ENCODE data around the gene RCL1.

The RCL1 gene

DNA sequence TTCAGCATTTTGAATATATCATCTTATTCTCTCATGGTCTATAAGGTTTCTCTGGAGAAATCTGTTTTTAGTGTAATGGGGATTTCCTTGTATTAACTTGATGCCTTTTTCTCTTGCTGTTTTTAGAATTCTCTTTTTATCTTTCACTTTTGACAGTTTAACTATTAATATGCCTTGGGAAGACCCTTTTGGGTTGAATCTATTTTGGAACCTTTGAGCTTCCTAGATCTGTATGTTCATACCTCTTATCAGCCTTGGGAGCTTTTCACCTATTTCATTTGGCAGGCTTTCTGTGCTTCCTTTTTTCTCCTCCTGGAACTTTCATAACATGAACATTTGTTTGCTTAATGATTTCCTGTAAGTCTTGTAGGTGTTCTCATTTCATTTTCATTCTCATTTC, 22.2 kb downstream of the RCL1 start:
- no peak for DNase-seq

DNA sequence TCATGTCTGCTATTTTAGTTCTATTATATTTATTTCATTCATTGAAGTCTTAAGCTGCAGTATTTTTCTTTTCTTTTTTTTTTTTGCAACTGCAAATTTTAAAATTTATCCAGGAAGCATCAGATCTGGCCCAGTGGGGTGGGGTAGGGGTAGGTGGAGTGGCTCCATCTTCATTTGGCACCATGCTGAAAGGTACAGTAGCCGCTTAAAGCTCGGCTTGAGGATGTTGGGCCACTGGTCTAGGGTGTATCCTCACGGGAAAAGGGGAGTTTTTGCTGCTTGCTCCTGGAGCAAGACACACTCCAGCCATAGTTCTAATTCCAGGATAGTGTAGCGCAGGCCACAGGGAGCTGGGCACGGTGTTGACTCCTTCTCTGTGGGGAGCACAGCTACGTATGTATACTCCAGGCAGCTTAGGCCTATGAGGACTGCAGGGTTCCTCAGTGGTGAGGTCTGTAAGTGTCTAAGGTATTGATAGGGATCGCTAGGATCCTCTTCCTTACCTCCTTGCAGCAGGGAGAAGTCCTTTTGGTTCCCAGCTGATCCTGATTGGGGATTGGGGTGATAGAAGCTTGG, 22.7 kb downstream of the RCL1 start:
- DNase-seq = no peak

DNA sequence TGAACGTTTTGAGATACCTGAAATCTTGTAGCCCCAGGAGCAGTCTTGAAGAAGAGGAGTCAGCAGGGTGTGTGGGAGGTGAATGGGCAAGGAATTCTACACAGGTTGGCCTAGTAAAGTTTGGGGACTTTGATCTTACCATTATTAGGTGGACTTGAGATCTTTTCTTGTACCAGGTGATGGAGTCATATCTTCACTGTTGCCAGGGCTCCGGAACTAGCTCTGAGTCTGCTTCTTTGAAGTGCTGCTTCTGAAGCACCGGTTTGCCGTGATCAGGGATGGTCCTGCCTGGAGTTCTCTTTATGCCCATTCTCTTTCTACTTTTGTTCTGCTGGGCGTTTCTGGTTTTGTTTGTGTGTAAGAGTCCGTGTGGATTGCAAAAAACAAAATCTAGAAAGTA, 27.4 kb downstream of the RCL1 start:
- DNase-seq = no peak

DNA sequence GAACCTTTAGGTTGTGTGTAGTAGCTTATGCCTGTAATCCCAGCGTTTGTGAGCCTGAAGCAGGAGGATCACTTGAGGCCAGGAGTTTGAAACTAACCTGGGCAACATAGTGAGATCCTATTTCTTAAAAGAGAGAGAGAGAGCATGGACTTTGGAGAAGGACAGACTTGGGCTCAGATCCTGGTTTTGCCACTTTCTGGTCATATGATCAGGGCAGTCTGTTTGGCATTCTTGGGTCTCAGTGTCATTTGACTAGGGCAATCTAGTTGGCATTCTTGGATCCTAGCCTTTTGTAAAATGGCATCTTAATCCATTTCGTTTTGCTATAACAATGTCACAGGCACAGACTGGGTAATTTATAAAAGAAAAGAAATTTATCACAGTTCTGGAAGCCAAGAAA, 28.4 kb downstream of the RCL1 start:
- no peak for DNase-seq

DNA sequence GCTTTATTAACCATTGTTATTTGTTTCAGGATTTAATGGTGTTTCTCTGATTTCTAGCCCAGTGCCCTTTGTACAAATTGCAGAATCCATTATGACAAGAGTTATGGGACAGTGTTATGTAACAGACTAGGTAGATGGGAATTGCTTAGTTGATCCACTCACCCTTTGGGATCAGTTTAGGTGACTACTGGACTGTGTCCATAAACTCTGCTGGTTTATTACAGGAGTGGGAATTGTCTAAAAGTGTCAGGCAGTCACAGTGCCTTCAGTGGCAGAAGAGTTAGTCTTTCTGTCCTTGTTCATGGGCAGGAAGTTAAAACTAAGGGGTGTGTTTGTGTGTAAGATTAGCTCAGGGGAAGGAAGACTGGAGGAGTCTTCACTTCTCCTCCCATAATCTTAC, 29.3 kb downstream of the RCL1 start:
- DNase-seq = no peak

DNA sequence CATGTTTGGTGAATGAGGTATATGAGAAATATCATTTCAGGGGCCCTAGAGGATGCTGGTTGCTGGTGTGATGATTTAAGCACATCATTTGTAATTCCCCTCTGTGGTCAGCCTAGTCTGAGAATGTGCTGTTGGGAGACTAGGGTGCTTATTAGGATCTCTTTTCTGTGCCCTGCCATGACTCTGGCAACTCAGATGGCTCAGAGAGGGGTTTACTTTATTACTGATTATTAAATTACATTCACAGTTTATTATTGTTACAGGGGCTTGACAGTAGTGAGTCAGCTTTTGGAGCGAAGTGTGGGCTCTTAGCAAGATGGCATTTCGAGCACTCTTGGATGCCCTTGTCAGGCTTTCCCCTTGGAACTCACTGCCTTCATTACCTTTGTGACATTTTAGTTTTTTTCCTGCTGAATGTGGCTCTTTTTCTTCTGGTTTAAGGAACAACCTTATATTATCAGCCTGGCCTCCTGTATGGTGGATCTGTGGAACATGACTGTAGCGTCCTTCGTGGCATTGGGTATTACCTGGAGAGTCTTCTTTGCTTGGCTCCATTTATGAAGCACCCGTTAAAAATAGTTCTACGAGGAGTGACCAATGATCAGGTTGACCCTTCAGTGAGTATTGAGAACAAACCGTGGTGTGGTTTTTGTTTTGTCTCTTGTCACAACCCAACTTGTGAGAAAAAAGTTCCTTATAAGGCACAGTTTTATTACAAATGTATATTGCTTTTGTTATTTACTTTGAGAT, 33.8 kb downstream of the RCL1 start:
- no peak for DNase-seq

DNA sequence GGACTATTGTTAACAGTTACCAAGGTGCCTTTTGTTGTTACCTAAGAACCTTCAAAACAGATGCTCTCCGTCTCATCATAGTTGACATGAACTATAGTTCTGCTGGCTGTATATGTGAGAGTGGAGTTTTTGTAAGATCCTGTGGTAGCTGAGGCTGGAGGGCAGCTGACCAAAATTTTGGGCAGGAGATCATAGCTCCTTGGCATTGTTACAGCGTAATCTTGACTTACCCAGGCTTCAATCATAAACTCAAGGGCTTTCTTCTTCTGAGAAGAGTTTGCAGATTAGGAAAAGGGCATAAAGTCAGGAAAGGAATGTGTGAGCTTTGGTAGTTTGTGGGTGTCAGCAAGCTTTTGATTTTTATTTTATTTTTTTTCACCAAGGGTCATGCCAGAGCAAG, 34.5 kb downstream of the RCL1 start:
- DNase-seq = peak; percentile 44

DNA sequence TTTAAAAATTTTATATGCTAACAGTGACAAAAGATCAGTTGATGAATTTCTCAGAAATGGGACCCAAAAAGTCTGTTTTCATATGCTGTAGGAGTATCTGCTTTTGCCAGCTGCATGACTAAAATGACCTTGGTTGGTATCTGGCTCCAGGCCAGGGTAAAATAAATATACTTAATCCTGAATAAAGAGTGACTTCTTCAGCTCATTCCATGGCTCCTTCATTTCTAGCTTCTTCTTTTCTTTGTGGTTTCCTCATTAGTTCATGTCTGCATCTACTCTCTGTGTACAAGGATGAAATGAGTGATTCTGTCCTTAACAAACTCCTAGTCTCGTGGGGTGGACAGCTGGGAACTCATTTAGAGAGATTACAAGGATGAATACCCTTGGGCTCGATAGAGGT, 36.0 kb downstream of the RCL1 start:
- DNase-seq = peak; percentile 90

DNA sequence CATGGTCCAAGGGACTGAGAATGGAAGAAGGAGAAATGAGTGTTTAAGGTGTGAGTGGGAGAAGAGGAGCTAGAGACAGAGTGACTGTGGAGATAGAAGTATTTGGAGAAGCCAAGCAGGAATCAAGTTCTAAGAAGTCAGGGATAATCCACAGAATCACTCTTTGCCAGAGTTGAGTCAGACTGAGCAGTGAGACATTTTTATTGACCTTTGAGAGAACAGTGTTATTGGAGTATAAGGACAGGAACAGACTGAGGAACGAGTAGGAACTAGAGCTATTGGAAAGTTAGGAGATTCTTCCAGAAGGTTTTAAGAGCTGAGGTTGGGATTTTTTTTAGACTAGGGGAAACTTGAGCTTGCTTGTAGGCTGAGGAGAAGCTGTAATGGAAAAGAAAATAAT, 37.2 kb downstream of the RCL1 start:
- DNase-seq = no peak

DNA sequence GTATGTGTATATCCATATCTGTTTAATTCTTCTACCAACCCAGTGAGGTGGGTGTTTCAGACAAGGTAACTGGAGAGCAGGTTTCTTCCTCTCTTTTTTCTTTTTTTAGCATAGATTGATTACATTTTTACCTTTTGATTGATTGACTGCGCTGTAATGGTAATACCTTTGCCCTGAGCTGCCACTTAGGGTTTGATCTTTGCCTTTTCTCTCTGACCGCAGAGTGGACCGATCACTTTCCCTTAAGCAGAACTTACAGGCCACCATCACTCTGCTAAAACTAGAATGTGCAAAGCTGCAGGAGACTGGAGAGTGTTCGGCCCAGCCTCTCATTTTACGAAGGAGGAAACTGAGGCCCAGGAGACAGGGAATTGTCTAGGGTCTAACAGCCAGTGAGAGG, 38.0 kb downstream of the RCL1 start:
- no peak for DNase-seq

DNA sequence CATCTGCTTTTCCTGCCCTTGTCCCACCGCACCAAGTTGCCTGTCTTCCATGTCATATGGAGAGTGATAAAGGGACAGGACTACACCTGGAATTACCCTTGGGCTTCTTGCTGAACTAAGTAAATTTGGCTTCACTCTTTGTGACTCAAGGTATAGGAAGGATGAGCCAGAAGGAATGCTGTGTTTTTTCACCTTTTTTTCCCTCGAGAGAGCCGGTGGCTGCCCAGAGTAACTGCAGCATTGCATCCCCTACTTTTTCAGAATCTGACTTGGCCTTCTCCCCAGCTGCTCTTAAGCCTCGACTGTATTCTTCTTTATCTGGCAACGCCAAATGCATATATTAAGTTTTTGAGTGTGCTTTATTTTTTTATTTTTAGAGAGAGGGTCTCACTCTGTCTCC, 38.4 kb downstream of the RCL1 start:
- DNase-seq = no peak

DNA sequence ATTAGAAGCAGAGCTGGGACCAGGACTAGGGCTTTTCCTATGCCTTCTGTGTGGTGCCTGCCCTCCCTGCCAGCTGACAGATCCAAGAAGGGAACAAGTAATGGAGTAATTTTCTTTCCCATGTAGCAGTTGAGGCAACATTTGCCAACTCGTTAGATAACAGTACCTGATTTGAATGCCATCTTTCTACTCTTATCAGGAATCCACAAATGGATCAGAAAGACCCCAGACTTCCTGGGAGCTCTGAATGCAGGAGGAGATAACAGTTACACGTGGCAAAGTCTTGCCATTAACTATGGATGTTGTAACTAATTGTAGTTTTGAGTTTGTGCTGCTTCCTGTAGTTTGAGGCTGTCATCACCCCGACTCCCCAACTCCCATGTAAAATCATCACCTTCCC, 39.2 kb downstream of the RCL1 start:
- peak; percentile 72 for DNase-seq

DNA sequence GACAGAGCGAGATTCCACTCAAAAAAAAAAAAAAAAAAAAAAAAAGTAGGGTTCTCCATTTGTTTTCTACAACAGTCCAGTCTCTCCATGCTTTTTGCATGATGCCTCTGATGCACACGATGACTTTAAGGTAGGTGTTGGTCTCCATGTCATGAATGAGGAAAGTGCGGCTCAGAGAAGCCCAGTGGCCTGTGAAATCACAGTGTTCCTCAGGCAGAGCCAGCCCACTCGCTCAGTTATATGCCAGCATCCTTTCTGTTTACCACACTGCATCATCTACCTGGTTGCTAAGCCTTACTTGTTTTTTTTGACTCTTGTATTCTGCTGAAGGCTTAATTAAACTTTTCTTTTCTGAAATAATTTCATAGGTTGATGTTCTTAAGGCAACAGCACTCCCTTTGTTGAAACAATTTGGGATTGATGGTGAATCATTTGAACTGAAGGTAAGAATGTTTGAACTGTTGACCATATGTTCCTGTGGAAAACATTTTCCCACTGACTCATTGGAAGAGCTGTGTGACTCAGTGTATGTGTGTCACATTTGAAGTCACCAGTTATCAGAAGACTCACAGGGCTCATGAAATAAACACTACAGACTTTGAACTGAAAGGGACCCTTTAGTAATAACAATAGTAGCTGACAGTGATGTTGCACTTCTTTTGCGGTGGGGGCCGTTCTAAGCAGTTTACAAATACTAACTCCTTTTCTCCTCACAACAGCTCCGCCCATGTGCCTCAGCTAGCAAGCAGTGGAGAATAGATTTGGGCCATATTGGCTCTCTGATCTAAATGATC, 40.2 kb downstream of the RCL1 start:
- peak; percentile 52 for DNase-seq

DNA sequence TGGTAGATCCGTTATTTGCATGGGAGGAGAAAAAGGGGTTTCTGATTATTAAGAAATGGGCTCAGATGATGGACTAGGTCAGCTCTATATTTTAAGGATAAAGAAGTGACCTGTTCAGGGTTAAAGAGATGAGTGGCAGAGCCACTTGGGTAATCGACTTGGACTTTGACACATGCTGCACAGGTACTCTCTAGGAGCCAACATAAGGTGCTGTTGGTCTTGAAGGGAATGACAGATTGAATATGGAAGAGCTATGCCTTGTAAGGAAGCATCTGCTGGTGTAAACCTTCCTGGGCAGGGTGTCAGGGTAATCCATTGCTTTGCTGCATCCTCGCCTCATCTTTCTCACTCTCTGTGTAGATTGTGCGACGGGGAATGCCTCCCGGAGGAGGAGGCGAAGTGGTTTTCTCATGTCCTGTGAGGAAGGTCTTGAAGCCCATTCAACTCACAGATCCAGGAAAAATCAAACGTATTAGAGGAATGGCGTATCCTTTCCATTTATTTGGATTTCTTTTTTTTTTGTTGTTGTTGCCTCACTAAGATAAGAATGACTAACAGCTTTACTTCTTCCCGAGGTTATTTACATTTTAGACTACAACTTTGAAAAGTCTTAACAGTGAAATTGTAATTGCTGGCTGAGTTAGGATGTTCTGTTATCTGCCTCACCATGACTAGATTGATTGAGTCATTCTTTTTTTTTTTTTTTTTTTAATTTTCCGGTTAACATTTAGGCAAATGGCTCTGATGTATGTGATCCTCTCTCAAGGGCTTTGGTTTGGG, 41.2 kb downstream of the RCL1 start:
- no peak for DNase-seq

DNA sequence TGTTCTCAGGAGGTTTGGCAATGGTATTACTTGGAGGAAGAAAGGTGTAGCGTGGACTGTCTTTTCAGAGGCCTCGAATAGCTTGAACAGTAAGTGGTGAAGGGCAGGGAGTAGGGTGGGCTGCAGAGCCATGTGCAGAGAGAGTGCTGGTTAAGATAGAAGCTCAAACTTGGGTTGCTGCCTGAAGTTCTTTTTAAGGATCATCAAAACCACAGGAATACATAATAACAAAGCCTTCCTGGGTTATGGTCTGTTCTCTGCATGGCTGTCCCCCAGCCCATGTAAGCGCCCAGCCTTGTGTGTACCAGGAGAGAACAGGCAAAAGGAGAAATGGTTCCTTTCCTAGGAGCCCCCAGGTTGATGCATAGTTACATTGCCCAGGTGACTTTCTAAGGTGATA, 43.9 kb downstream of the RCL1 start:
- DNase-seq = no peak

DNA sequence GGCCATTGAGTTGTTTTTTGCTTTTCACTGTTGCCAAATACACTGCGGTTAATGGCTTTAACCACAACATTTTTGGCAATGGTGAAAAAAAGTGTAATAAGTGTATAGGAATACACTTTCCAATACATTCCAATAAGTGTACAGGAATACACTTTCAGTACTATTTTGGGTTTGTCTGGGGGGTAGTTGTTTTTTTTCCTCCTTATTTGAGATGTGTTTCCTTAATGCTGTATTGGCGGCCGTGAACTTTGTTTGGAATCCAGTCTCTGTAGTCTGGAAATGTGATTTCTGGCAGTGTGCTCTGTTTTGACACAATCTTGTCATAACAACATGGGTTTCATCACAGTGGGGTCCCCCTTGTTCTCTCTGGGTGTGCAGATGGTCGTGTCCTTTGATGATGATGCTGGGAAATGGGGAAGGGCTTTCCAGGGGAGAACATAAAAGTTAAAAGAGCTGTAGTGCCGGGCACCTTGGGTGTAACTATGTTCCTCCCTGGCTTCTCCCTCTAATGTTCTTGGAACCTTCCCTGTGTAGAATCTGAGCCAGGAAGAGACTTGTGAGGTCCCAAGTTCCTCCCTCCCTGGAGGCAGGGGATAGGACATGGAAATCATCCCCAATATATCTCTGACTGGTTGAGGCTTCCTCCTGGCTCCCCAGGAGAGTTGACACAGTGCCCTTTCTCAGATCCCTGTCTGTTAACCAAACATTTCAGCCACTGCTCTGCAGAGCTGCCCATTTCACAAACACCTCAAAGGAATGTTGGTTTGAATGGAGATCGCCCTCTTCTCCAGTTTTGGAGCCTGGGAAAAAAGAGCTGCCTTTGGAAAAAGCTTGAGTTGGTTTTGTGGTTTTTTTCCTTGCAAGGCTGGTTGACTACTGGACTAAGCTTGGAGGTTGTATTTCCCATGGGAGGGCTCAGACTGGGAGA, 44.8 kb downstream of the RCL1 start:
- no peak for DNase-seq

DNA sequence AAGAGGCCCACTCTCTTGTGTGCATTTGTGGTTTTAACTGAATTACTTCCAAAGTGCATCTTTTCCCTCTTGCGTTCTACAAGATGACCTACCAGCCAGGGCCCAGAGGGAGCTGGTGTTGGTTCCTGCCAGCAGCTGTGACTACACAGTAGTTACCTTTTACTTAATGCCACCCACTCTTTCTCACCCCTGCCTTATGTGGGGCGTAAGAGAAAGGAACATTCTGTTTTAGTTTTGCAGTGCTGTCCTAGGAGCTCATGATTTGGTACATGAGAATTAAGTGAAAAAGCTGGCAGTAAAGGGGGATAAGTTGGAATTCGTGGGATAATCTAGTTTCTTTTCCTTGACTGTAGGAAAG, 45.4 kb downstream of the RCL1 start:
- DNase-seq = no peak

DNA sequence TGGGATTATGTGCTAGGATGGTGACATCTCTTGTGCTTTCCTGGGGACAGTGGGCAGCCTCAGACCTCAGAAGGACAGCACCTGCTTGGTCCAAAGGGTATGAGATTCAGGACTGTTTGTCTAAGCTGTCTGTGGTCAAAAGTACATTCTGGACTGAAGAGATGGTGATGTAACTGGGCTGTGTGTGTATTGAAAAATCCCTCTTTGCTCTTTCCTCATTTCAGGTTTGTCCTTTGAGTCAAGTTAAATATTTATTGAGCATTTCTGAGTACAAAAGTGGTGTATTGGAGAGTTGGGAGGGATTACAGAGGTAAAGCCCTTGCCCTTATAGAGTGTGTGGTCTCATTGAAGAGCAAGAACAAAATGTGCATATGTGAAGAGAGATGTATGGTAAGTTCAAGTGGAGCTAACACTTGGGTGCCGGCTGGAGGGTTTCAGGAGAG, 46.7 kb downstream of the RCL1 start:
- DNase-seq = no peak

DNA sequence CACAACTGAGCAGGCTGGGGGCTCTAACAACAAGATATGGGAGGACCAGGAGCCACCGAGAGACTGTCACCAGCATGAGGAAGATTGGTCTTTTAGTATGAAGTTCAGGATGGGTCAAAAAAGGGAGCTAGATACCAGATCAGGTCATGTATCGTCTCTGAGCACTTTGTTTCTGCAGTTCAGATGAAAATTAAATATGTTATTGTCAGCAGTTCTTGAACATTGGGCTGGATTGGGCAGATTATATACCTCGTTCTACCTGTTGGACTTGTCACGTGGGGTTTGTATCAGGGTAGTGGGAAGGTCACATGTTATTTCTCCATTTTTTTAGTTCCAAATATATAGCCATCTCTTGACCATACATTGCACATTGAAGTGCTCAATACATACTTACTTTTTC, 47.3 kb downstream of the RCL1 start:
- no peak for DNase-seq

DNA sequence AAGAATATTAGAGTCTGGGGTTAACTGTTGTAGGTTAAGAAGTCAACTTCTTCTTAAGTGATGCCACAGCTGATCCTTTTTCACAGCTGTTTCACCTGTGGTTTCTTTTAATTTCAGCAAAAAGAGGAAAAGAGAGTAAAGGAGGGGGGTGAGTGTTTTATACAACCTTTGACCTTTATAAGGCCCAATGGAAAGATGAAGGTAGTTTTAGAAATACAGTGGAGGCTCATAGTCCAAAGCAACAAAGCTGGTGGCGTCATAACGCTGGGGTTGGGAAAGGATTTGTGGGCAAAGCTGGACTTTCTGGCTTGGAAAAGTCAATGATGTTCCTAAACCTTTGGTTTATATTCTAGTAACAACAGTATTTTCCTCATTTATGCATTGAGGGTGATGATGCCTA, 49.5 kb downstream of the RCL1 start:
- no peak for DNase-seq

DNA sequence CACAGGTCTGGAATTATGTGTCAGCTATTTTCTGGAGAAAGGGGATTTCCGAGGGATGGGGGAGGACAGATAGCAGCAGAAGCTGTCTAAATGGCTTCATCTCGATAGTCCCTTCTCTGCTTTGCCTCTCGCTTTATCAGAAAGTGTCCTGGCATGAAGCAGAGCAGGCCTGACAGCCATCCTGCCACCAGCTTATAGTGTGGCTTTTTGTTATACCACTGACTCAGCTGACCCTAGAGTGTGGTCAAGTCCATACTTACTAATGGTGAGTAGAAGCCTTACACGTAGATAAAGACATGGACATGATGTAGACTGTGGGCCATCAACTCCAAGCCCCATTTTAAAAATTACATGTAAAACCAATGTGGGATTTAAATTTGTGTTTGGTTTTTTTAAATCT, 50.0 kb downstream of the RCL1 start:
- no peak for DNase-seq

DNA sequence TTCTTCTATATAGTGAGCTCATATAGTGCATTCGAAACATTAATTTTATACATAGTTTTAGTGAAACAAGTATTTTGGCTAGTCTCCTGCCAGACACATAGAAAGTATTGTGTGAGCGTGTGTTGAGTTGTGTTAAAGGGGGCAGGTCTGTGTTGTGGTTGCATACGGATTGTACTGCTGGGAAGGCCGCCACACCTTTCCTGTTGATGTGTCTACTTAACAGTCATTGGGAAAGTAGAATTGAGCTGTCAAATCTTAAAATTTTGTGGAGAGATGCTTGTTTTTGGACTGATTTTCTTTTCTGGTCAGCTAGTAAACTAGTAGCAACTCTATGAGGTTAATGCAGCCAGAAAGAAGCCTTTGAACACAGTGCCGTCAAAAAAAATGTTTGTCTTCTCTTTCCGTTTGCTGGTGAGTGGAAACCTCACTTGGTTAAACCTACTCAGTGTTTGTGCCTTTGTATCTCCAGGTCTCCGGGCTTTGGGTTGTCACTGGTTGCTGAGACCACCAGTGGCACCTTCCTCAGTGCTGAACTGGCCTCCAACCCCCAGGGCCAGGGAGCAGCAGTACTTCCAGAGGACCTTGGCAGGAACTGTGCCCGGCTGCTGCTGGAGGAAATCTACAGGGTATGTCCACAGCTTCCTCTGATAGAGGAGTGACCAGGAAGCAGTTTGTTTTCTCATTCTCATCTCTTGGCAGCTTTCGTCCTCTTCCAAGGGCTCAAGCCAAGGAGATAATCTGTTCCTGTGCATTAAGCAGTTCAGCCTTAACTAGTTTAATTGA, 51.5 kb downstream of the RCL1 start:
- DNase-seq = no peak

All from hematopoietic multipotent progenitor cell treated with erythropoietin and hydrocortisone succinate and interleukin-3 and kit ligand, for 8 days (in vitro differentiated cells).